Kasumi-1 (cell line): ENCODE measurements around the gene PBRM1.
"Not testable (repeated sequence)": the region's sequence is repeated elsewhere in the genome, so short reads cannot be mapped to it uniquely, and the experiment has no call there.

Source experiments
- DNase-seq, 2 experiments: peaks; one replicate each; lab custom pipeline; 2025; lab: John Stamatoyannopoulos, UW

PBRM1 gene

DNA sequence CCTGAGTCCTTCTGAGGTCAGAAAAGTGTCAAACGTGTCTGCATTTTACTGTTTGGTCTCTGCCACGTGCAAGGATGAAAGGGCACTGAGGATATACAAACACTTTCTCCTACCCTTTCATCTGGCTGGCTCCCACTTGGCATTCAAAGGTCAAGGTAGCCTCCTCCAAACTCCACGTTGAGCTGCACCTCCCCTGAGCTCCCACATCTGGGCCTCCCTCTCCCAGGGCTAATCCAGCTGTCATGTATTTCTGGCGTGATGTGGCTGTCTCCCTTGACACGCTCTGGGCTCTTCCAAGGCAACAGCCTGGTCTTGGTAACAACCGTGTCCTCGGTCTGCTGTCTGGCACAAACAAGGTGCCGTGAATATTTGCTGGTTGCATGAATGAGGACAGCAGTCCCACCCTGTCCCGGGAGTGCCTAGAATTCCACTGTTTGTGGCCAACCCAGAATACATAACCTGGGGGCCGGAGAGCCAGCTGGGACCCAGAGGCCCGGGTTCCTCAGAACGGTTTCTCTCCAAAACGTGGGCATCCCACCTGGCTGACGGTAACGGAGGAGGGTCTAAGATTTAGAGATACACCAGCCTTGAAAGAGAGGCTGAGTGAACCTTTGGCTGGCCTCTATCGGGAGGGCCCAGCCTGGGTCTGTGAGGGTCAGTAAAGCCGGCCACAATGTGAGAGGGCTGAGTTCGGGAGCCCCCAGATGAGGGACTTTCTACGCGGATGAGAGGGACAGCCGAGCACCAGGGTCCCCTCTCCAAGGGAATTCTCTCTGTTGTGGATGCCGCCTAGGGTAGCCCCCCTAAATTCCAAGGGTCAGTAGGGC lies 19.1 kb upstream of the PBRM1 start:
- peak in 1 of 2 experiments; percentile 47 for DNase-seq

DNA sequence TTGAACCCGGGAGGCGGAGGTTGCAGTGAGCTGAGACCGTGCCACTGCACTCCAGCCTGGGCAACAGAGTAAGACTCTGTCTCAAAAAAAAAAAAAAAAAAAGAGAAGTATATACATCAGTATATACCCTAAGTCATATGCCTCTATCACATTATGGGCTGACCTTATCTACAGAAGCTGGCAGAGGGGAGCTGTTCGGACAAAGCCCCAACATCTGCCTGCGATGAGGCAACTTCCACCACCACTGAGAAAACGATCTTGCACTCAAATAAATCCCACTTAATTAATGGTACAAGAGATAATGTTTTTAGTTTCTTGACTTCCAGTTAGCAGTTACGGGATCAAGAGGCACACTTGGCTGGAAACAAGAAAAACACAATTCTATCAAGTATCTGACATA lies 17.6 kb upstream of the PBRM1 start:
- no peak for DNase-seq

GRCh38 chr3:52697632-52697965 lies 11.9 kb upstream of the PBRM1 start:
- no peak for DNase-seq

- DNase-seq = peak in 1 of 2 experiments; percentile 19
Measured at GRCh38 chr3:52696830-52697631, 11.3 kb upstream of the PBRM1 start.

DNA sequence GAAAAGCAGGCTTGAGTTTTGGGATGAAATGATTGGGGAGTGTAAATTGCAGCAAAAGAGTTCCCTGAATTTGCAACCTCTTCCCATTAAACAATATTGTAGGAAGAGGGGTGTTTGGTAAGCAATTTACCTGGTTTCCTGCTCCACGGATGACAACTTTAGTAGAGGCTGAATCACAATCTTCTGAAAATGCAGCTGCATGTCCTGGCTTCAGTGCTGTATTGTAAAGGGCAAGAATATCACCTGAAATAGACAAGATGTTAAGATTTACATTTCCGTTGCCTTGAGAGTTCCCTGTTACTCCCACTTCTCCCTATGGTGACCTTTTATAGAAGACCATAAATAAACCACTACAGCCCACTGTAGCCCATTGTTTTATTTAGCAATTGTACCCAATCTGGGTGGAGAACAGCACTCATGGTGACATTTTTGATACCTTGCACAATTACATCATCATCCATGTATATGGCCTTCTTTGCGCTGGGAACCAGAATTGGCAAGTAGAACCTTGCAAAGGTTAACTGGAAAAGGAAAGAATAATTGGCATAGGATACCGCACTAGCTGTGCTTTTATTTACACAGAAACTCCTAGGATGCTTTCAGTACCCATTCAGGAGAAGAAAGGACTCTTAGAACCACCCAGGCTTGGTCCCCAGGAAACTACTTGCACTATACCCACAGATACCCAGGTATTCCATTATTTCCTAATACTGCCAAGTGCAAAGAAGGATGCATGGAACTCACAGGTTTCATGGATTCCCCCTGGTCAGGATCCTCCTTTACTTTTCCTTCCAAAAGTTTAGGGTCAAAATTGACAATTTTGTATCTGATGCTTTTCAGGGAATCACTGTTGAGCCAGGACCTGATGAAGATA lies 10.3 kb upstream of the PBRM1 start:
- DNase-seq = no peak

DNA sequence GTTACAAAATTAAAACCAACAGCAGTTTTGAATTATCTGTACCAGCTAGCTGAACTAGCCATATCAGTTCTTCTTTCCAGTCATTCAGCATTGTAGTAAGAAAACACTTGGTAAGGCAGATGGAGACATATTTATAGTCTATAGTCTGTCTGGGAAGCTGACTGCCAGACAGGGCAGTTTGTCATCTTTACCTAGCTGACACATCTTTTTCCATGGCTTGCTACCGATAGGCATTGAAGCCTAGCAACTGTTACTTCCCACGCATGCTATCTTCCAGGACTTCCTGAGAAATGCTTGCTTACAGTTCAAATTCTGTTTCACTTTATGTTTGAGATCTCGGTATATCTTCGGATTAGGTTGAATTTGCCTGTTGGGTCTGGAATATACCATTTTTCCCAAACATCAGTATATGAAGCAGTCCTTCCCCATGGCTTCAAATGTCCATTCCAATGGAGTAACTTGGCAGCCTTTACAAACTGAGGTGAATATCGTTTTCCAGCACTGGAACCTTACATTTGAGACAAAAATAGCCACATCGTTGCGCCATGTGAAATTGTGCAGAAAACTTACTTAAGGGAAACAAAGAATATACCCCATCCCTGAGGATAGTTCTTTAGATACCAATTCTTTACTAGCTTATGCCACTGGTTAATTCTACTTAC lies 8.9 kb upstream of the PBRM1 start:
- no peak for DNase-seq

DNA sequence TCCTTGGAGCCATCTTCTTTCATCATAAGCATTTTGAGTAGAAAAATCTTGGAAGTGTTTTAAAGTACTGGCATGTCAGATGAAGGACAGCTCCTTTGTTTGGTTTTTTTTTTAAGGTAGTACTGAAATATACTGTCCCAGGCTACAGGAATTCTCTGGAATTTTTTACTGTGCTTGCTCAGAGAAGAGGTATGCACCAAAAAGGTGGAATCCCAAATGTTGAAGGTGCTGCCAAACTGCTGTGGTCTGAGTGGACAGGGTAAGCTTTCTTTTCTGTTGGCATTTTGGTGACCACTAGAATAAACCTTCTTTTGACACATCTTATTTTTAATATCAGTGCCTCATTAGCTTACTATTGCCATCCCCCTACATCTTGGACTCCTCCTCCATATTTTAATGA lies 7.4 kb upstream of the PBRM1 start:
- DNase-seq = no peak

DNA sequence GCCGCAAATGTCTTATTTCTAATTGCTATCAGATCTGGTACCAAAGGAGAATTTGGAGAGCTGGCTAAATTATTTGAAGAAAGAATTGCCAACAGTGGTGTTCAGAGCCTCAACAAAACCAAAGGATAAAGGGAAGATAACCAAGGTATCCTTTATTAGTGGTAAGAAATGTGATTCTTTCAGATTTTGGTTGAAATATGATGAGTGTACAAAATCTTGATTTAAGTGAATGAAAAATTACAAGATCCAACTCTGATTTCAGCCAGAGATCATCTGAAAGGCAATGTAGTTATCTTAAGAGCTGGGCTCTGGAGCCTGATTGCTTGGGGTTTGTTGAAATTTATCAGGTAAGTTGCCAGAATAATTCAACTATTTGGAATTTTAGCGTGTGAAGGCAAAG lies 4.8 kb upstream of the PBRM1 start:
- DNase-seq = no peak

DNA sequence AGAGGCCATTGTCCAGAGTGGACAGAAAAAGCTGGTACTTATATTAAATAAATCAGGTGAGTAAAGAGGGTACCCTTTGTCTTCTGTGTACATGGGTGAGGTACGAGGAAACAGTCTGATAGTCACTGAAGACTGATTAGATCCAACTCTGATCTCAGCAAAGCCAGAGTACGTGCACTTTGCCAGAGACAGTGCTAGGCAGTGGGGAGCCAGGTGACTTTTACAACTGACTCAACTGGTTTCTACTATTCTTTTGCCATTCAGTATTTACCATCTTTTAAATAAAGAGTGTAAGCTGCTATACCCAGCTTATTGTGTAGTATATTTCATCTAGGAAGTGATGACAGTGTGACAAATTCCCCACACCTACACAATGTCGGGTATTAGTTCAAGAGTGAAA lies 3.4 kb upstream of the PBRM1 start:
- DNase-seq = no peak

DNA sequence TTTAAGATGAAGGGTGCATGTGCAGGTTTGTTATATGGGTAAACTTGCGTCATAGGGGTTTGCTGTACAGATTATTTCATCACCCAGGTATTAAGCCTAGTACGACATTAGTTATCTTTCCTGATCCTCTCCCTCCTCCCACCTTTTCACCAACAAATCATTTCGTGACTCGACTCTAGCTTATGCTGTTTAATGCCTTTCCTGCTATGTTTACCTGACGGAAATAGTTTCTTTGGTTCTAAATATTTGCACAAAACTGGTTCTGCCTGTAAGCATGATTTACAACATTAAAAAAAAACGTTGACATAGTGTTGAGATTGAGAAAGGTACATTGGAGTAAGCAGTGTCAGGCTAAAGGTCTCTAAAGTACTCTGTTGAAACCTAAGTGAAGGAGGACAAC lies 2.6 kb upstream of the PBRM1 start:
- DNase-seq = no peak

DNA sequence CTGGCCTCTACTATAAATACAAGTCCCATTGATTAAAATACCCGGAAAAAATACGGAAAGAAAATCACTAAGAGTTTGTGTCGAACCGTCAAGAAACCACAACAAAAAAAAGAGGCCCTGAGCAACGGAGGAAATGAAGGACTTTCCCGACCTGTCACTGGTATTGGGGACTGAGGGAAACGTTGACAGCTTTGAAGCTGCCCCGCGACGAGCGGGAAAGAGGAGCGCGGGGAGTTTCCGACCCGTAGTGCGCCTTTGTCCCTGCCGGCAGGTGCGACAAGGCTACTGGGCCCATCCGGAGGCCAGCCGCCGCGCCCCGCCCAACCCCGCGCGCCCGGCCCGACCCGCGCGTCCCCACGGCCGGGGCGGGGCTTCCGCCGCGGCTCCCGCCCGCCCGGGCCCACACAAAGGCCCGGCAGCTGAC lies 416 bp downstream of the PBRM1 start:
- DNase-seq = peak; percentile 33 to 49

- DNase-seq = no peak
Measured at GRCh38 chr3:52684184-52684583, 1.5 kb downstream of the PBRM1 start.

- no peak for DNase-seq
Measured at GRCh38 chr3:52683611-52684010, 2.1 kb downstream of the PBRM1 start.

DNA sequence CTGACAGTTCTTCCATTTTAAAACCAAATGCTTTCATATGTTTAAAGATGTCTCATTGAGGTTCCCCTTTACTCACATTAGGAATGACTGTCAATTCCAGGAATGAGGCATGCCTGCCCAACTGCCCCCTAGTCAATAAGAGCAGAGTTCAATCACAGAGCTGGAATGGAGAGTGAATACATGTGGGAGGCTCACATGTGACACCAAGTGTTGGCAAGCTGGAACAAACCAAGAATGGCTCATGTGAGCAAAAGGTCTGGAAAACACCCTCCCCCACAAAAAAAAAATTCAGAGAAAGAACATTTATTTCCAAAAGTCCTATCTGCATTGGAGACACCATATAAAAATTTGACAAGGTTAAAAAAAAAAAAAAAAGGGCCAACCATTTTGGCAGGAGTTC lies 3.7 kb downstream of the PBRM1 start:
- DNase-seq = peak; percentile 36 to 48

- DNase-seq = no peak
Measured at GRCh38 chr3:52681596-52681995, 4.1 kb downstream of the PBRM1 start.

DNA sequence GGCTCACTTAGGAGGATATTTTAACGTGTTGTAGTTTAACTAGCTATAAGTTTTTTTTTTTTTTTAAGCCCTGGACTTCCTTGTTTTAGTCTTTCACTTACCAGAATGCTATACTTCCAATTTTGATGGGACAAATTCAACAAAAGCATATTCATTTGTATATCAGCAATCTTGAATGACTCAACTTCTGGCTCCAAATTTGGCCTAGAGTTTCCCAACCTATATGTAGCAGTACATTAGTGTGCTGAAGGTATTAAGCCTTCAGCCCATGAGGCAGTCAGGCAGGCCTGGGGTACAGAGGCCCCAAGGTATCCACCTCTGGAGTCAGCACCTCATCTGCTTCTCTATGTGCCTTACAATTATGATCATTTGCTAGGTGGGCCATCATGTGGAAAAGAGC lies 5.9 kb downstream of the PBRM1 start:
- DNase-seq = no peak

- DNase-seq = no peak
Measured at GRCh38 chr3:52679199-52679538, 6.5 kb downstream of the PBRM1 start.

GRCh38 chr3:52678265-52679198 lies 7.2 kb downstream of the PBRM1 start:
- no peak for DNase-seq

DNA sequence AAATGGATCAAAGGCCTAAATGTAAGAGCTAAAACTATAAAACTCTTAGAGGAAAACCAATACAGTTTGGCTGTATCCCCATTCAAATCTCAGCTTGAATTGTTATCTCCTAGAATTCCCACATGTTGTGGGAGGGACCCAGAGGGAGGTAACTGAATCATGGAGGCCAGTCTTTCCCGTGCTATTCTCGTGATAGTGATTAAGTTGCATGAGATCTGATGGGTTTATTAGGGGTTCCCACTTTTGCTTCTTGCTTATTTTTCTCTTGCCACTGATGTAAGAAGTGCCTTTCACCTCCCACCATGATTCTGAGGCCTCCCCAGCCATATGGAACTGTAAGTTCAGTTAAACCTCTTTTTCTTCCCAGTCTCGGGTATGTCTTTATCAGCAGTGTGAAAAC lies 9.5 kb downstream of the PBRM1 start:
- DNase-seq = not testable (repeated sequence)

GRCh38 chr3:52671676-52672075 lies 14.0 kb downstream of the PBRM1 start:
- DNase-seq = no peak
